DOHH2 (cell line): ENCODE results near the gene NAV2.

Experiments used
- CTCF ChIP-seq: fragments of 200-600 bp; sonication (generic); IDR thresholded peaks from one replicate; pipeline ENCODE4 v1.5.1; 2014; ENCODE audit warnings: antibody characterized with exemption, mild to moderate bottlenecking, low read depth, low read length; ENCODE audit not compliant: poor library complexity, severe bottlenecking
- EZH2phosphoT487 ChIP-seq: fragments of 200-600 bp; sonication (generic); IDR thresholded peaks from 2 replicates; pipeline ENCODE4 v1.6.1; 2017; ENCODE audit warnings: borderline replicate concordance, mild to moderate bottlenecking, antibody characterized with exemption, low read length, moderate library complexity, mixed read lengths

GRCh38 chr11:19715373-19715772 is 2.7 kb downstream of the NAV2 start:
- no peak for TF ChIP-seq CTCF
- TF ChIP-seq EZH2phosphoT487 = no peak
